Measurements from ENCODE around the gene TRIM47. TPM values are rescaled to one million over a fixed set of nuclear protein-coding genes. Genes with fewer than 3 reads are reported as not detected.

Gene TRIM47
- total RNA-seq, 4 donors from 2014 or later, result 47.4 to 79.0 (median 57.0) TPM

GRCh38 chr17:75832652-75833400, 45.6 kb downstream of the TRIM47 start:
- Histone ChIP-seq H3K9me3 (no peaks in the 10 kb centered on the region), H3K36me3 (peaks cover 0 to 83% (median 9%) of the 10 kb centered on the region in 3 donors), H3K4me1 (peaks cover 0 to 24% (median 10%) of the 10 kb centered on the region in 4 donors), H3K27ac (peak overlapping the region in 3 of 4 donors; percentile 38 to 78 (median 63)), H3K4me3 (no peak overlapping the region), H3K27me3 (no peaks in the 10 kb centered on the region)
- no peak for DNase-seq (ENCODE audit: low spot score in 2 of 2)
- WGBS, 2 donors, result 46 to 51% methylated on average over 20 of the region's 20 CpGs
- TF ChIP-seq, protein P1, sequence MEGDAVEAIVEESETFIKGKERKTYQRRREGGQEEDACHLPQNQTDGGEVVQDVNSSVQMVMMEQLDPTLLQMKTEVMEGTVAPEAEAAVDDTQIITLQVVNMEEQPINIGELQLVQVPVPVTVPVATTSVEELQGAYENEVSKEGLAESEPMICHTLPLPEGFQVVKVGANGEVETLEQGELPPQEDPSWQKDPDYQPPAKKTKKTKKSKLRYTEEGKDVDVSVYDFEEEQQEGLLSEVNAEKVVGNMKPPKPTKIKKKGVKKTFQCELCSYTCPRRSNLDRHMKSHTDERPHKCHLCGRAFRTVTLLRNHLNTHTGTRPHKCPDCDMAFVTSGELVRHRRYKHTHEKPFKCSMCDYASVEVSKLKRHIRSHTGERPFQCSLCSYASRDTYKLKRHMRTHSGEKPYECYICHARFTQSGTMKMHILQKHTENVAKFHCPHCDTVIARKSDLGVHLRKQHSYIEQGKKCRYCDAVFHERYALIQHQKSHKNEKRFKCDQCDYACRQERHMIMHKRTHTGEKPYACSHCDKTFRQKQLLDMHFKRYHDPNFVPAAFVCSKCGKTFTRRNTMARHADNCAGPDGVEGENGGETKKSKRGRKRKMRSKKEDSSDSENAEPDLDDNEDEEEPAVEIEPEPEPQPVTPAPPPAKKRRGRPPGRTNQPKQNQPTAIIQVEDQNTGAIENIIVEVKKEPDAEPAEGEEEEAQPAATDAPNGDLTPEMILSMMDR (IDR thresholded peaks at IDR 0.05), result no peak
- TF ChIP-seq POLR2A (IDR thresholded peaks at IDR 0.05) (no peak), EP300 (IDR thresholded peaks at IDR 0.05) (no peak)

- WGBS, 2 donors, result 68 to 73% methylated on average over 10 of the region's 10 CpGs
- Histone ChIP-seq H3K27me3 (no peaks in the 10 kb centered on the region), H3K4me1 (peaks cover 0 to 30% (median 17%) of the 10 kb centered on the region in 4 donors), H3K27ac (peak overlapping the region in 3 of 4 donors; percentile 38 to 78 (median 63)), H3K4me3 (no peak overlapping the region), H3K9me3 (no peaks in the 10 kb centered on the region), H3K36me3 (peaks cover 0 to 78% (median 9%) of the 10 kb centered on the region in 3 donors)
- TF ChIP-seq EP300 (IDR thresholded peaks at IDR 0.05) (peak in 1 of 2 donors; percentile 47), POLR2A (IDR thresholded peaks at IDR 0.05) (no peak)
- TF ChIP-seq, protein P1 (IDR thresholded peaks at IDR 0.05), result no peak
- peak; percentile 23 to 41 for DNase-seq (ENCODE audit: low spot score in 2 of 2)
These were observed 46.2 kb downstream of the TRIM47 start for GRCh38 chr17:75832164-75832651.

DNA sequence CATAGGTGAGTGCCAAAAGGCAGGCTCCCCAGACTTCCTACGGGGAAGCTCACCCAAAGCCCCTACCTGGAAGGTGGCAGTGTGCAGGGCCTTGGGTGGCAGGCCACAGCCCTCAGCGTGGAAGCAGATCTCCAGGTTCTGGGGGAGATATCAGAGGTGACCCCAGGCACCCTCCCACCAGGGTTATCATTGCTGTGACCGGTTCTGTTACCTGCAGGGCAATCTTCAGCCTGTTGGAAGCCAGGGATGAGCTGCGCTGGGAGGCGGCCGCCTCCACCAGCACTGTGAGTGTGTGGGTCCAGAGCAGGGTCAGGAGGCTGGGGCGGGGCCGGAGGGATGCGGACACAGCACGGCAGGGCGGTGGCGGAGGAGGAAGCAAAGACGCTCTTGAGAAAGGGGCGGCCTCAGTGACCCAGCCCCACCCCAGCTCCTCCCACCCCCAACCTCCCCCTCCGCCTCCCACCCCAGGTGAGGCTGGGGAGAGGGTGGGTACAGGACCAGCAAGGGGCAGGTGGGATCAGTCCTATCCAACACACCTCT, 47.3 kb downstream of the TRIM47 start:
- no peaks in the 10 kb centered on the region for H3K9me3 ChIP-seq
- H3K36me3 ChIP-seq, result peaks cover 0 to 76% (median 9%) of the 10 kb centered on the region in 3 donors
- no peak overlapping the region for H3K4me3 ChIP-seq
- peak overlapping the region in 1 of 4 donors; percentile 78 for H3K27ac ChIP-seq
- H3K4me1 ChIP-seq, result peaks cover 0 to 39% (median 20%) of the 10 kb centered on the region in 4 donors
- no peak for DNase-seq (ENCODE audit: low spot score in 2 of 2)
- 85 to 90% methylated on average over 15 of the region's 15 CpGs for WGBS, 2 donors
- H3K27me3 ChIP-seq, result no peaks in the 10 kb centered on the region
- no peak for TF ChIP-seq EP300 (IDR thresholded peaks at IDR 0.05)
- TF ChIP-seq POLR2A (IDR thresholded peaks at IDR 0.05), result no peak
- TF ChIP-seq, protein P1 (IDR thresholded peaks at IDR 0.05), result no peak

- Histone ChIP-seq H3K27me3 (no peaks in the 10 kb centered on the region), H3K27ac (no peak overlapping the region), H3K36me3 (peaks cover 0 to 73% (median 9%) of the 10 kb centered on the region in 3 donors), H3K9me3 (no peaks in the 10 kb centered on the region), H3K4me3 (no peak overlapping the region), H3K4me1 (peaks cover 0 to 39% (median 20%) of the 10 kb centered on the region in 4 donors)
- no peak for TF ChIP-seq POLR2A (IDR thresholded peaks at IDR 0.05)
- TF ChIP-seq, protein P1 (IDR thresholded peaks at IDR 0.05), result peak; percentile 4 to 38 (median 25)
- DNase-seq (ENCODE audit: low spot score in 2 of 2), result no peak
- 66 to 71% methylated on average over 16 to 21 of the region's 27 CpGs for WGBS, 2 donors
These were observed 48.0 kb downstream of the TRIM47 start for GRCh38 chr17:75830164-75831031.

Data from tibial nerve (tissue), 4 donors.